Fibroblast of upper back skin (primary cell): ENCODE measurements around the gene TRIAP1.
A peak's percentile ranks its signal among the peaks of the same experiment; 100 is the strongest.
"Not testable (repeated sequence)": the region's sequence is repeated elsewhere in the genome, so short reads cannot be mapped to it uniquely, and the experiment has no call there.

Experiments
- DNase-seq: peaks from one replicate; pipeline ENCODE4 v3.0.0-alpha.2; 2013

The TRIAP1 gene

DNA sequence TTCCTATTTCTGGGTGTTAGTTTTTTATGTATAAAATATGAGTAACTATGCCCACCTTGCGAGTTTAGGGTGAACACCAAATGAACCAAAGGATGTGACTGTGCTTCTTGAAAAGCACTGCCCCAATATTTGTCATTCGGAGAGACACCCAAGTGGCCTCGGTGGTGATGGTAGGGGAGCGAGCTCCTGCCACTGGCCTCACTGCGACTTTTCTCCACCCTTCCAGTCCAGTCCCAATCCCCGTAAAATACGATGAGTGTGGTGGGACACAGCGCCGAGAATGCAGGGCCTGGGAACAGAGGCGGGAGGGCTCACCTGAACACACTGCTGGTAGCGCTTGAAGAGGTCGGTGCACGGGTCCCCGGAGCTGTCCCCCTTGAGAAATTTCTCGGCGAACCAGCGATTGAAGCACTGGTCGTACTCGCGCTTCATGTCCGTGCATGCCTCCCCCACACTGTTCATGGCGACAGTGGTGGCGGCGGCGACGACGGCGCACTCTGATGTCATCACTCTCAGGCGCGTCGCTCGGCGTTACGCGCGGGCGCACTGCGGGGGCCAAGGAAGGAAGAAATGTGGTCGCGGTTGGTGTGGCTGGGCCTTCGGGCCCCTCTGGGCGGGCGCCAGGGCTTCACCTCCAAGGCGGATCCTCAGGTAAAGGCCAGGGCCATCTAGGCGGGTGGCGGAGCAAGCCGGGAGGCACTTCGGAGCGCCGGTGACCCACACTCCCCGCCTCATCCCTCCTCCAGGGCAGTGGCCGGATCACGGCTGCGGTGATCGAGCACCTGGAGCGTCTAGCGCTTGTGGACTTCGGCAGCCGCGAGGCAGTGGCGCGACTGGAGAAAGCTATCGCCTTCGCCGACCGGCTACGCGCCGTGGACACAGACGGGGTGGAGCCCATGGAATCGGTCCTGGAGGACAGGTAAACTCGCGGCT, at the start of gene TRIAP1, which contains the start of gene GATC:
Gene TRIAP1 (minus strand): TSS at position 474 of the 933 bp plus-strand sequence. CDS start 12 bp downstream, at position 462.
Gene GATC (plus strand): TSS at position 534 of the 933 bp plus-strand sequence. CDS start 37 bp downstream, at position 571.
- DNase-seq: peak; percentile 67

DNA sequence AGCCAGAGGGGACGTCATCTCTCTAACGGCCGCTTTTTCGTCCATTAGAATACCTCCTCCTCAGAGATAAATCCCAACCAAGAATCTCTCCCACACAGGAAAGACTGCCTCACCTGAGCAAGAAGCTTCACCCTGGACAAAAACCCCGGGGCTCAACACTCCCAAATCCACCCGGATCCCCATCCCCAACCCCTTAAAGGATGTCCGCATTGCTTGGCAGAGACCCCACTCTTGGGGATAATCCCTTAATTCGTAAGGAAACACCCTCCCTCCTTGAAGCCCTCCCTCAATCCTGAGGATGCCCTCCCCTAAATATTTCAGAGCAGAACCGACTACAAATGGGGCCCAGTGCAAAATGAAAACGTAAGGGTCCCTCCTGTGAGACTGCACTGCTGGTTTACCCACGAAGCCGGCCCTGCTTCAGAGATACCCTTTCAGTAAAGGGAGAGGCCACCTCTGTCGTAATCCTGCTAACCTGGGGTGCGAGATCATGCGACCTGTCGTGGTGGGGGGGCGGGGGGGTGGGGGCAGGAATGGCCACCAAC, 49.1 kb upstream of the TRIAP1 start:
- DNase-seq: no peak

DNA sequence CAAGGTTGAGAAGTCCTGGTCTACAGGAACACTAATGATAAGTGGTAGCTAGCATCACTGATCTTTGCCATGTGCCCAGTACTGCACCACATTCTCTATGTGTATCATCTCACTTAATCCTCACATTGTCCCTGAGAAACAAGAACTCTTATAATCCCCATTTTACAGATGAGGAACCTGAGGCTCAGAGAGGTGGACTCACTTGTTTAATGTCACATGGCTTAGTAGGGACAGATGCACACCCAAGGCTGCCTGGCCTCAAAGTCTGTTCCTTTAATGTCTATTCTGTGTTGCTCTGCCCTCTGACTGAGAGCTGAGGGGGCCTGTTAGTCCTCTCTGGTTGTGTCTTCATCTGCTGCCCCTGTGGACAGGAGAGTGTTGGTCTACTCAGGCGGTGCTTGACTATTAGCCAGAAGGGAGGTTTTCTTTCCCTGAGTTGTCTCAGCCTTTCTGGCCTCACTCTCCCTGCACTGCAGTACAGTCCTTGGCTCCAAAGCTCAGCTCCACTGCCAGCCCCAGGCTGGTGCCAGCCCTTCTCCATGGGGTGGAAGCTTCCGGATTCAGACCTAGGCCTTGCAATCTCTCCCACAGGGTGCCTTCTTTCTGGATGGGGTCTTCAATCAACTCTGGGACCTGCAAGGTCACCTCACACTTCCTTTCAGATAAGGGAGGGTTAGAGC, 44.8 kb upstream of the TRIAP1 start:
- DNase-seq: no peak

DNA sequence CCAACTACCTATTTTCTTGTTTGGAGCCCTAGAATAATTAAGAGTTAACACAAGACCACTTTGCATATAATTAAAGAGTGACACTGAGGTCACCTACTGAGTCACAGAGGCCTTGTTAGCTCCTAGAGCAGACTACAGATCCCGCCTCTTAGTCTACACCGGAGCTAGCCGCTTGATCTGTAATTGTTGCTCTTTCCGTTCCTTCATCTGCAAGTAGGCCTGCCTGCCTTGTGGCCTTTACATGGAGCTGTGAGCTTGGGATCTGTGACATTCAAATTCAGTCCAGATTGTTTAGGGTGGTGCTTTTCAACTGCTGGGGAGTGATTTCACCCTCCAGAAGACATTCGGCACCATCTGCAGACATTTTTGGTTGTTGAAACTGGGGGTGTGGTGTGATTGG, 44.1 kb upstream of the TRIAP1 start:
- DNase-seq: no peak

DNA sequence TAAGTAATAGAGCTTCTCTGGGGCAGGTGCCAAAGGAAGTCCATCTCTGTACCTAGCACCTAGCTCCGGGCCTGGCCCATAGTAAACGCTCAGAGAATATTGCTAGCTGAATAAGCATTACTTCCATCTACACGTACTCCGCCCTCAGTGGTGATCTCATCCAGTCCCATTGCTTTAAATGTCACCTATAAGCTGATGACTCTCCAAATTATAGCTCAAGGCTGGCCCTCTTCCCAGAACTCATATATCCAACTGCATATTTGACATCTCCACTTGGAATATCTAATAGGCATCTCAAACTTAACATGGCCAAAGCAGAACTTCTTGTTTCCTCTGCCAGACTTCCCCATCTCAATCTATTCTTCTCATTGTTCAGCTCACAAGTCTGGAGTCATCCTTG, 42.8 kb upstream of the TRIAP1 start:
- peak; percentile 47 for DNase-seq

DNA sequence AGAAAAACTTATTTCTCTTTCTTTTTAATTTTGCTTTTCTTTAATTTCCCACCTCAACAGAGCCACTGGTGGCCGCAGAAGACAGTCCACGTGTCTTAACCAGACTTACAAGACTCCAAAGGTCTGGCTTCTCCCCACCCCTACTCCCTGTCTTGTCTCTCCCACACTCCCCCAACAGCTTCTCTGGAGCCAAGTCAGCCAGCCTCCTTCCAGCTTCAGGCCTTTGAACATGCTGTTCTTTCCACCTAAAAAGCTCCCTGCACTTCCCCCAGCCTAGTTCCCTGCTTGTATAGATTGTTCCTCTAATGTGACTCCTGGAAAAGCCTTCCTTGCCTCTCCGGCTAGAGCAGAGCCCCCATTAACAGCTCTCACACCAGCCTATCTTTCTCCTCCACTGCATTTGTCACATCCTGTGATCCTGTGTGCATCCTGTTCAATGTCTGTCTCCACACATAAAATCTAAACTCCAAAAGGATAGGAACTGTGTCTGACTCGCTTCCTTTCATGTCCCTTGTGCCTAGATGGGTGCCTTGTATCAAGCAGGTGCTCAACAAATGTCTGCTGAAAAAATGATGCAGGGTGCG, 42.0 kb upstream of the TRIAP1 start:
- no peak for DNase-seq

DNA sequence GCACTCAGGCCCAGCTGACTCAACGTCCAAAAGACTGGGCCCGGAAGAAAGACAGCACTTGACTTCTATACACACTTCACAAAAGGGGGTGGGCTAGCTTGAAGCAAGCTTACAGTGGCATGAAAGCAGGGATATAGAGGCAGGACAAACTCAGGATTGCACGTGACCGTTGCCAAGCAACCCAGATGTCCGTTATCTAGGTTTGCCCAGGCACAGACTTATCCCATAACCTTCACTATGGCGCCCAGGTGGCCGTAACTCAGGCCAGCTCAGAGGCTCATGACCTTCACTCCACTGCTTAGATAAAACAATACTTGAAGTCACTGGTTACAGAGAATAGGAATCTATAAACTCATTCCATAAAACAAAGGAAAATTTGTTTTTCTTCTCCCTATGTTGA, 41.4 kb upstream of the TRIAP1 start:
- DNase-seq: not testable (repeated sequence)

DNA sequence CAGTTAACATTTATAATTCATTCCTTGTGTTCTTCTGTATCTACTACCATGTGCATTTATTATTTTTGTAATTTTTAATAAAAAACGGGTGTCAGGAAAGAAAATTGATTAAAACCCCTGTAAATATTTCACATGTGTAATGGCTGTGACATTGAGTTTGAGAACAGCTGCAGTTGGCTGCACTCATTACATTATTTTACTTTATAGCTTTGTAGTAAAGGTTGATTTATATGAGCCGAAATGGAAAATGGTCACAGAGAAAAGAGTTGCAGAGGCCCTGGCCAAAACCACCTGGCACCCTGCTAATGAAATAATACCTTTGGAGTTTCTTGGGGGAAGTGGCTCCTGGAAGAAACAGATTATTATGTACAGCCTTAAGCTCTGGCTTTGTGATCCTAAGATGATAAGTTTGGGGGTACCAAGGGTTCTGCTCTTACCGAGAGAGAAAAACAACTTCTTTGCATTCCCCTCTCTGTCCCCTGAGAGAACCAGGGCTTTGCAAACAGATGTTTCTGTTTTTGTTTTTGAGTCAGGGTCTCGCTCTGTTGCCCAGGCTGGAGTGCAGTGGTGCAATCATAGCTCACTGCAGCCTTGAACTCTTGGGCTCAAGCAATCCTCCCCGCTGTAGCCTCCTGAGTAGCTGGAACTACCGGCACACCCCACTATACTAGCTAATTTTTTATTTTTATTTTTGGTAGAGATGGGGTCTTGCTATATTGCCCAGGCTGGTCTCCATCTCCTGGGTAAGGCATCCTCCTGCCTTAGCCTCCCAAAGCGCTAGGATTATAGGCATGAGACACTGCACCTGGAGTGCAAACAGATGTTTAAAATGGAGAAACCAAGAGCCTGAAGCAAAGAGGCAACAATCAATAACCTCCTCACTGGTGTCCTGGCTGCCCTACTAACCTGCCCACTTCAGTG, 40.0 kb upstream of the TRIAP1 start:
- DNase-seq: no peak

DNA sequence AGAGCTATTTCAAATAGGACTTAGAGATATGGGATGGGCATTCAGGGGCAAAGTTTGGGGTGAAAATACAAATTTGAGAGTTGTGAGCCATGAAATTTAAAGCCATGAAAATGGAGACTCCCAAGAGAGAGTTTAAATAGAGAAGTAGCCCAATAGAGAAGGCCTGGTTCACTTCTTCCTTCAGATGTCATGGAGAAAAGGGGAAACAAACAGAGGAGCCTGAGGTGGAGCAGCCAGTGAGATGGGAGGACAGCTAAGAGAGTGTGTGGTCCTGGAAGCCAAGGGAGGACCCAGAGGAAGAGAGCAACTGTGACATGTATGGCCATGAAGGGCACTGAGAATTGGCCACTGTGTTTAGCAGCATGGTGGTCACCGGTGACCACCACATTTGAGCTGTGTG, 37.4 kb upstream of the TRIAP1 start:
- DNase-seq: no peak

DNA sequence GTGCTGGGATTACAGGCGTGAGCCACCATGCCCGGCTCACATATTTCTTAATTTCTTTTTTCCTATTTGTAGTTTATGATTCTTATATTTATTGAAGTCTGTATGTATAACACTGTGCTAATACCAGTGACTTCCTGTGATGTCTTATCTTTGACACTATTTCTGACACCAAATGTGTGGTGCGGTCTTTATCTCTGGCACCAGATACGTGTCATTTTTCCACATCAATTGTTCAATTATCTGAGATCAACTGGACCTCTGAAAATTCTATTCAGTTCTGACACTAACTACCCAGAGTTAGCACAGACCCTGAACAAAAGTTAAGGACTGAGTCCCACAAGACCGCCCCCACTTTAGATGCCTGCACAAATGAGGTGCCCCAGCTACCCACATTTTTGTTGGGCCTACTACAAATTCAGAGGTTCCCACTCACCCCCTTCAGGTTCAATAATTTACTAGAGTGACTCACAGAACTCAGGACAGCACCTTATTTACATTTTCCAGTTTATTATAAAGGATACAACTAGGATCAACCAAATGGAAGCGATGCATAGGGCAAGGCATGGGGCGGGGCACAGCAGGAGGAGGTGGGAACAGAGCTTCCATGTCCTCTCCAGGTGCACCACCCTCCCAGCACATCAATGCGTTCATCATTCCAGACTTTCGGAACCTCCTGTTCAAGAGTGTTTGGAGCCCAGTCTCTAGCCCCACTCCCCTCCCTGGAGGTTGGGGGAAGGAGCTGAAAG, 35.0 kb upstream of the TRIAP1 start:
- DNase-seq: no peak

DNA sequence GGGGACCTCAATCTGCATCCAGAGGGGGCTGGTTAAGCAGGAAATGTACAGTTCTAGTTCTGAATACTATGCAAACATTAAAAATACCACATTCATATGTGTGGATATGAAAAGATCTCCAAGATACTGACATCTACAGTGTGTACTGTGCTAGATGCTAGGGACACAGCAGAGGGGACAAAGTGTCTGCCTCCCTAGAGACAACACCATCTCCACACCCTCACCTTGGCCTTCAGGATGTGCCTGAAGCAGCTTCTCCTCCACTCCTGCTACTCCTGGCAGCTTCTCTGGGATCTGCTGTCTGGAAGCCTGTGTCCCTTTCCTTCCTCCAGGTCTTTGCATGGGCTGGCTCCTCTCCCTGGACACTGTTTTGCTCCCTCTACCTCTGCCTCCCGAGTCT, 34.0 kb upstream of the TRIAP1 start:
- no peak for DNase-seq

DNA sequence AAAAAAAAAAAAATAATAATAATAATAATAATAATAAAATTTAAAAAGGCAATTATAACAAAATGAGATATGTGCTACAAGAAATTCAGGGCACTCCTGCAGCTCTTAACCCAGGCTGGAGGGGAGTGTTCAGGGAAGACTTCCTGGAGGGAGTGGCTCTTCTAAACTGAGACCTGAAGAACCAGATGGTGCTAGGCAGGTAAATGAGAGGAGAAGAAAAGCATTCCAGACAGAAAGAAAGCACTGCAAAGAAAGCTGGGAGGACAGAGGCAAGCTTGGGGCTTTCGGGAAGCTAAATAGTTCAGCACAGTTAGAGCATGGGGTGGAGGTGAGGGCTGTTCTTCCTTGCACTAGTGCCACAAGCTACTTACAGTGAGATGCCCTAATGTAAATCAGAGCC, 33.3 kb upstream of the TRIAP1 start:
- no peak for DNase-seq

DNA sequence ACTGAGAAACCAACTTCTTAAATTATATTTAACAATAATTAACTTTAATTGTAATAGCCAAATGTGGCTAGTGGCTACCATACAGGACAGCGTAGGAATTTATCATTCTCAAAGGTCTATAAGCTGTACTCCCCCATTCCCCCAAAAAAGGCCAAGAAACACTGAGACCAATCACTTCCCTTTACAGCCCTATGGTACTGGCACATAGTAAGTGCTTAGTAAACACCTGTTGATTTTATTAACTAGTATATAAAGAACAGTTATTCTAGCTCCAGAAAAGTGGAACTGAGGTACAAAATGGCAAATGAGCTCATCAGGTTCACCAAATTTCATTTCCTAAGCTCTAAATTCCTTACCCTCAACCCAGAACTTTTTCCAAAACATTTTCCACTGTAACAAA, 29.5 kb upstream of the TRIAP1 start:
- no peak for DNase-seq

DNA sequence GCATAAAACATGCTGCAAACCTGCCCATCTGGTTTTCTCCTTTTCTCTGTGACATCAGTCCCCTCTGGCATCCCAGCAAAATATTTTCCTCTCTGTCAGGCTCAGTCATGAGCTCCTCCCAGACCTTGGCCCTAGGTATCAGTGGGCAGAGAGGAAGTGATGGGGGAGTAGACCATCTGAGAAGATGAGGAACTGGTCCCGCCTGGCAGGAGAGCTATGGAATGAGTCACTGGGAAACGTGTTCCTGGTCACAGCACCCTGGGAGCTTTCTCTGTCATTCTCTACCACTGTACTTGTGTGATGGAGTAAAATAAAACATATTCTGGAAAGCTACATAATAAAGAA, 28.4 kb upstream of the TRIAP1 start:
- DNase-seq: peak; percentile 73

DNA sequence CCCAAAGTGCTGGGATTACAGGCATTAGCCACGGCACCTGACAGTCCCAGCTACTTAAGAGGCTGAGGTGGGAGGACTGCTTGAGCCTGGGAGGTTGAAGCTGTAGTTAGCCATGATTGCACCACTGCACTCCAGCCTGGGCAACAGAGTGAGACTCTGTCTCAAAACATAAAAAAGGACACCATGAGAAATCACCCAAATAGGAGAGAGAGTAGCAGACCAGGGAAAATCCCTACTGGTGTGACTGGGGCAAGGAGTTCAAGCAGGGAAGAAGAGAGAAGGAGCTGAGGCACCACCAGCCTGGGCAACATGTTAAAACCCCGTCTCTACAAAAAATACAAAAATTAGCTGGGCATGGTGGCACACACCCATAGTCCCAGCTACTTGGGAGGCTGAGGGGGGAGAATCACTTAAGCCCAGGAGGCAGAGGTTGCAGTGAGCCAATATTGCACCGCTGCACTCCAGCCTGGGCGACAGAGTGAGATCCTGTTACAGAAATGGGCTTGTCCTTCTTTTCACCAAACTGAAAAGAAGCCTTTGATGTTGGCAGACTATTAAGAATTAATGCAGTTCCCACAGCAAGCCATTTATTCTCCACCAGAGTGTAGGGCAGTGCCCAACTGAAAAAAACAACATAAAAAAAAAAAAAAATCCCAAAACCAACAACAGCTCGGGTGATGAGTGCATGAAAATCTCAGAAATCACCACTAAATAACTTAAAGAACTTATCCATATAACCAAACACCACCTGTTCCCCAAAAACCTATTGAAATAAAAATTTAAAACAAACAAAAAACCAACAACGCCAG, 27.8 kb upstream of the TRIAP1 start:
- no peak for DNase-seq

DNA sequence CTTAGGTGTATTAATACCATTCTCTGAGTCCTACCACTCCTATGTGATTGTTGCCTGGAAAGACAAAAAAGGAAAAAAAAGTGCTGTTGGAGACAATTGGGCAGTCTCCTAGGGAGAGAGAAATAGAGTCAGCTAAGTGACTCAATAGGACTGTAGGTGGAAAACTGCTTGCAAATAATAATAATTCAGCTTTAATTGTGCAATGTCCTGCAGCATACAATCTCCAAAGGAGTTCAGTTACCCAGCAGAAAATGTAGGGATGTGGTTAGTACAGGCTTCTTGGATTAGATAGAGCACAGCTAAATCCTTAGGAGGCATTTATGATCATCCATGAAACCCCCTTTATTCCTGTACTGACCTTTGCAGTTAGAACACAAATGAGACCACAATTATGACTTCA, 26.3 kb upstream of the TRIAP1 start:
- no peak for DNase-seq

DNA sequence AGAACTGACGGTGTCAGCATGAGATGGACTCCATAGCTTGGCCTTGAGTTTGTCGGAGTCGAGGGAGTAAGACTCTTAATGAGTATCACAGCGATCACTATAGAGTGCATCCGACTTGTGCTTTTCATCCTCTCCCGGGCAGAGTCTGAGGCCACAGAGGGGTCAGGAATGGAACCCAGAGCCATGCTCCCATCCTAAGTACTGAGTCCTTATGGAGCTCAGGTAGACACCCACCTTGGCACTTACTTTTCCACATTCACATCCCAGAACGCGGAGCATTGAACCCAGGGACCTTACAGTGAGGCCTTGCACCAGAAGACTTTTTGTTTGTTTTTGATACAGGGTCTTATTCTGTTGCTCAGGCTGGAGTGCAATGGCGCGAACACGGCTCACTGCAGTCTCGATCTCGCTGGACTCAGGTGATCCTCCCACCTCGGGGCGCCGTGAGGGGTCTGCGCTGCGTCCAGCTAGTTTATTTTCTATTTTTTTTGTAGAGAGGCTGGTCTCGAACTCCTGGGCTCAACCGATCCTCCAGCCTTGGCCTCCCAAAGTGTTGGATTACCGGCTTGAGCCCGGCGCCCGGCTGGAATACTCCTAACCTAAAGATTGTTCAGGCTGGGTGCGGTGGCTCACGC, 24.1 kb upstream of the TRIAP1 start:
- no peak for DNase-seq

DNA sequence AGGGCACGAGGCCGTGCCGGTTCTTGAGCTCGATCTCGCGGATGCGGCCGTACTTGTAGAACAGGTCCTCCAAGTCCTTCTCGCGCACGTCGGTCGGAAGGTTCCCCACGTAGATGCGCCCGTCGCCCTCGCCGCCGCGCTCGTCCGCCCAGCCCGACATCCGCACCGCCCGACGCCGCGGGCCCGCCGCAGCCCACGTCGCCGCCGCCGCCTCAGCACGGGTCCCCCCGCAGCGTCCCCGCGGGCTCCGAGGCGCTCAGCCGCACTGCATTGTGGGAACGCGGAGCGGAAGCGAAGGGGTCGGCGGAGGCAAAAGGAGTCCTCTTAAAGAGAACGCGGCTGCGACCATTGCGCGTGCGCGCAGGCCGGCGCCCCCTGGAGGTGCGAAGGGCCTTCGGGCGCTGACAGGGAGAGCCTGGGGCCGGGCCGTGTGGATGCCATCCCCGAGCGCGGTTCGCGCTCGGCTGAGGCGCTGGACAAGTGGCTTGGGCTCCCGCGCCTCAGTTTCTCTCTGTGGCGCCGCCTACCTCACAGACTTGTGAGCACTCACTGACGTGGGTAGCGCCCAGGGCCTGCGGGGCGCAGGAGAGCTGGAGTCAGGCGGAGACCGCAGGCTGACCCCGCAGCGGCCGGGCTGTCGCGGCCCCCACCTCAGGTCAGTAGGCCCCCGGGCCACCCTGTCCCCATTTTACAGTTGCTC, 23.4 kb upstream of the TRIAP1 start, which contains the start of gene SRSF9:
Gene SRSF9 (minus strand): TSS at position 299 of the 700 bp plus-strand sequence. CDS start 139 bp downstream, at position 160.
- peak; percentile 96 for DNase-seq

DNA sequence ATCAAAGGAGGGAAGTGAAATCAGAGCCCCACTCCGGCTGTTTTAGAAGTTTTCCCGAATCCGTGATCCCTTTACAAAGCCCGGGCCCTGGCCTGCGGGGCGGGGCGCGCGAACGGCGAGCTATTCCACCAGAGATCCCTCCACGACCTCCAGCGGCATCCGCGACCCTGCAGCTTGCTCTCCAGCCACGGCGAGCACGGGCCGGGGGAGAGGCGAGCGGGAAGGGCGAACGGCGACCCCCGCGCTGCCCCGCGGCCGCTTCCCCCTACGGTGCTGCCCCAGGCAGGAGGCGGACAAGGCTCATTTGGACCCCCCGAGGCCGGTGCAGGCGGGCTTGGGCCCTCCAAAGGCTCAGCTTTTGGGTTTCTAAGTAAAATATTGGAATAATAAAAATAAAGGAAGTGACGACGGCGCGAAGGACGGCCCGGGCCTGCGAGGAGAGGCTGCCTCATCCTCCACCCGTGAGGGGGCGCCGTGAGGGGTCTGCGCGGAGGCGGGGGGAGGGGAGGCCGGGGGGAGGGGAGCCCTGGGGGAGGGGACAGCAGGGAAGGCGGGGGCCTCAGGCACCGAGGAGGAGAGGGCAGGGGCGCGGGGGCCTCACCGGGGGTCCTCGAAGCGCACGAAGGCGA, 22.8 kb upstream of the TRIAP1 start:
- DNase-seq: peak; percentile 12
